ENCODE results near the gene SVOP.

GRCh38 chr12:108981835-108982234 lies 39.0 kb downstream of the SVOP start:
- TF ChIP-seq POLR2AphosphoS5 (IDR thresholded peaks at IDR 0.05), result no peak
- TF ChIP-seq, protein P1, sequence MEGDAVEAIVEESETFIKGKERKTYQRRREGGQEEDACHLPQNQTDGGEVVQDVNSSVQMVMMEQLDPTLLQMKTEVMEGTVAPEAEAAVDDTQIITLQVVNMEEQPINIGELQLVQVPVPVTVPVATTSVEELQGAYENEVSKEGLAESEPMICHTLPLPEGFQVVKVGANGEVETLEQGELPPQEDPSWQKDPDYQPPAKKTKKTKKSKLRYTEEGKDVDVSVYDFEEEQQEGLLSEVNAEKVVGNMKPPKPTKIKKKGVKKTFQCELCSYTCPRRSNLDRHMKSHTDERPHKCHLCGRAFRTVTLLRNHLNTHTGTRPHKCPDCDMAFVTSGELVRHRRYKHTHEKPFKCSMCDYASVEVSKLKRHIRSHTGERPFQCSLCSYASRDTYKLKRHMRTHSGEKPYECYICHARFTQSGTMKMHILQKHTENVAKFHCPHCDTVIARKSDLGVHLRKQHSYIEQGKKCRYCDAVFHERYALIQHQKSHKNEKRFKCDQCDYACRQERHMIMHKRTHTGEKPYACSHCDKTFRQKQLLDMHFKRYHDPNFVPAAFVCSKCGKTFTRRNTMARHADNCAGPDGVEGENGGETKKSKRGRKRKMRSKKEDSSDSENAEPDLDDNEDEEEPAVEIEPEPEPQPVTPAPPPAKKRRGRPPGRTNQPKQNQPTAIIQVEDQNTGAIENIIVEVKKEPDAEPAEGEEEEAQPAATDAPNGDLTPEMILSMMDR (IDR thresholded peaks at IDR 0.05), result no peak
- no peak for TF ChIP-seq POLR2A (IDR thresholded peaks at IDR 0.05; ENCODE audit: low read depth)
